Naive B cell (primary cell): ENCODE data around the gene SOCS6. TPM values are rescaled to one million over a fixed set of nuclear protein-coding genes. Genes with fewer than 3 reads are reported as not detected.

Source experiments
- ATAC-seq, 2 donors: fragments of 150-1000 bp; cut with Tn5 transposase; 2 replicates each; pipeline ENCODE4 v1.10.0; 2021; ENCODE audit warnings: low read depth in 2 of 2, mild to moderate bottlenecking in 2 of 2, moderate library complexity in 2 of 2
- DNase-seq: peaks from one replicate; pipeline ENCODE4 v3.0.0; 2022
- H3K27ac Mint-ChIP-seq, 6 donors: one replicate each; pipeline ENCODE4 v1.8.0; 2020 to 2022; ENCODE audit warnings: mild to moderate bottlenecking in 6 of 6, mixed read lengths in 6 of 6, moderate library complexity in 5 of 6, inconsistent platforms in 2 of 6
- H3K27me3 Mint-ChIP-seq, 3 donors: one replicate each; pipeline ENCODE4 v1.8.0; 2021 to 2022; ENCODE audit warnings: mixed read lengths in 3 of 3, mild to moderate bottlenecking in 1 of 3
- H3K36me3 Mint-ChIP-seq, 2 donors: one replicate each; pipeline ENCODE4 v1.8.0; 2020 to 2022; ENCODE audit warnings: mixed read lengths in 2 of 2, inconsistent platforms in 1 of 2, mild to moderate bottlenecking in 1 of 2
- H3K4me1 Mint-ChIP-seq, 3 donors: one replicate each; pipeline ENCODE4 v1.8.0; 2020 to 2022; ENCODE audit warnings: mixed read lengths in 3 of 3, inconsistent platforms in 1 of 3, mild to moderate bottlenecking in 1 of 3, moderate library complexity in 1 of 3
- H3K4me3 Mint-ChIP-seq, 8 donors: one replicate each; pipeline ENCODE4 v1.8.0; 2020 to 2022; ENCODE audit warnings: mild to moderate bottlenecking in 8 of 8, mixed read lengths in 8 of 8, moderate library complexity in 8 of 8, inconsistent platforms in 2 of 8
- H3K9me3 Mint-ChIP-seq, 7 donors: one replicate each; pipeline ENCODE4 v1.8.0; 2020 to 2022; ENCODE audit warnings: mixed read lengths in 7 of 7, mild to moderate bottlenecking in 5 of 7, inconsistent platforms in 2 of 7, moderate library complexity in 1 of 7
- polyA plus RNA-seq, 6 donors: library from polyadenylated mRNA; unstranded; fragments of 300-500 nt; fragmentation: Illumina TruSeq; gene quantifications; one replicate each; pipeline ENCODE4 v1.2.3, GENCODE V29; 2021; ENCODE audit warnings: low read depth in 6 of 6

The SOCS6 gene
- polyA plus RNA-seq, 6 donors from 2014 or later: 0.17 to 1.1 (median 0.75) TPM; not detected in 1

- H3K4me3 Mint-ChIP-seq: no peak overlapping the region
- DNase-seq: no peak
- peaks cover 15 to 21% (median 18%) of the 10 kb centered on the region in 3 donors for H3K27me3 Mint-ChIP-seq
These were observed 4.3 kb downstream of the SOCS6 start for GRCh38 chr18:70293166-70293565.

GRCh38 chr18:70294471-70295191, 5.8 kb downstream of the SOCS6 start:
- ATAC-seq: no peak
- peaks cover 13 to 21% (median 18%) of the 10 kb centered on the region in 3 donors for H3K27me3 Mint-ChIP-seq
- H3K9me3 Mint-ChIP-seq: no peaks in the 10 kb centered on the region
- H3K27ac Mint-ChIP-seq: peak overlapping the region in 1 of 6 donors; percentile 11
- H3K36me3 Mint-ChIP-seq: no peaks in the 10 kb centered on the region
- peaks cover 0 to 11% (median 7%) of the 10 kb centered on the region in 3 donors for H3K4me1 Mint-ChIP-seq
- H3K4me3 Mint-ChIP-seq: no peak overlapping the region
- no peak for DNase-seq

More at GRCh38 chr18:70293166-70293565, 4.3 kb downstream of the SOCS6 start:
- ATAC-seq: no peak
- H3K4me1 Mint-ChIP-seq: peaks cover 0 to 11% (median 7%) of the 10 kb centered on the region in 3 donors
- H3K36me3 Mint-ChIP-seq: no peaks in the 10 kb centered on the region
- no peak overlapping the region for H3K27ac Mint-ChIP-seq
- H3K9me3 Mint-ChIP-seq: no peaks in the 10 kb centered on the region

GRCh38 chr18:70295192-70296188, 6.6 kb downstream of the SOCS6 start:
- H3K4me3 Mint-ChIP-seq: no peak overlapping the region
- DNase-seq (no peak), ATAC-seq (no peak)
- peaks cover 11 to 20% (median 13%) of the 10 kb centered on the region in 3 donors for H3K27me3 Mint-ChIP-seq
- H3K9me3 Mint-ChIP-seq: no peaks in the 10 kb centered on the region
- no peaks in the 10 kb centered on the region for H3K36me3 Mint-ChIP-seq
- H3K27ac Mint-ChIP-seq: no peak overlapping the region
- H3K4me1 Mint-ChIP-seq: peaks cover 0 to 5% (median 3%) of the 10 kb centered on the region in 3 donors

- Mint-ChIP-seq H3K27ac (no peak overlapping the region), H3K4me1 (no peaks in the 10 kb centered on the region)
These were observed 7.4 kb downstream of the SOCS6 start for GRCh38 chr18:70296289-70296688.

GRCh38 chr18:70296781-70297180, 7.9 kb downstream of the SOCS6 start:
- peak overlapping the region in 1 of 6 donors; percentile 24 for H3K27ac Mint-ChIP-seq
- DNase-seq: no peak
- H3K4me3 Mint-ChIP-seq: no peak overlapping the region
- peaks cover 4 to 13% (median 7%) of the 10 kb centered on the region in 3 donors for H3K27me3 Mint-ChIP-seq
- no peaks in the 10 kb centered on the region for H3K4me1 Mint-ChIP-seq
- H3K36me3 Mint-ChIP-seq: no peaks in the 10 kb centered on the region
- no peaks in the 10 kb centered on the region for H3K9me3 Mint-ChIP-seq
- no peak for ATAC-seq

More at GRCh38 chr18:70296289-70296688, 7.4 kb downstream of the SOCS6 start:
- Mint-ChIP-seq H3K36me3 (no peaks in the 10 kb centered on the region), H3K27me3 (peaks cover 7 to 13% (median 12%) of the 10 kb centered on the region in 3 donors), H3K4me3 (no peak overlapping the region), H3K9me3 (no peaks in the 10 kb centered on the region)
- DNase-seq (no peak), ATAC-seq (no peak)

GRCh38 chr18:70299393-70299792, 10.5 kb downstream of the SOCS6 start:
- H3K4me3 Mint-ChIP-seq: no peak overlapping the region
- no peak overlapping the region for H3K27ac Mint-ChIP-seq
- no peak for DNase-seq
- H3K4me1 Mint-ChIP-seq: no peaks in the 10 kb centered on the region
- no peaks in the 10 kb centered on the region for H3K9me3 Mint-ChIP-seq
- no peak for ATAC-seq
- H3K36me3 Mint-ChIP-seq: no peaks in the 10 kb centered on the region
- no peaks in the 10 kb centered on the region for H3K27me3 Mint-ChIP-seq

- Mint-ChIP-seq H3K4me3 (no peak overlapping the region), H3K9me3 (no peaks in the 10 kb centered on the region), H3K36me3 (no peaks in the 10 kb centered on the region), H3K27ac (no peak overlapping the region), H3K4me1 (no peaks in the 10 kb centered on the region), H3K27me3 (no peaks in the 10 kb centered on the region)
- ATAC-seq (no peak), DNase-seq (no peak)
These were observed 12.8 kb downstream of the SOCS6 start for GRCh38 chr18:70301667-70302066.

GRCh38 chr18:70308555-70309294, 19.9 kb downstream of the SOCS6 start:
- Mint-ChIP-seq H3K36me3 (peaks cover 0 to 5% of the 10 kb centered on the region in 2 donors), H3K4me1 (no peaks in the 10 kb centered on the region), H3K4me3 (no peak overlapping the region), H3K9me3 (peaks cover 0 to 12% (median 4%) of the 10 kb centered on the region in 7 donors), H3K27ac (no peak overlapping the region), H3K27me3 (no peaks in the 10 kb centered on the region)
- DNase-seq (no peak), ATAC-seq (no peak)

GRCh38 chr18:70310560-70311320, 21.9 kb downstream of the SOCS6 start:
- Mint-ChIP-seq H3K9me3 (peaks cover 0 to 12% (median 4%) of the 10 kb centered on the region in 7 donors), H3K4me1 (no peaks in the 10 kb centered on the region), H3K27ac (no peak overlapping the region), H3K27me3 (no peaks in the 10 kb centered on the region), H3K36me3 (peaks cover 0 to 5% of the 10 kb centered on the region in 2 donors), H3K4me3 (no peak overlapping the region)
- no peak for DNase-seq
- ATAC-seq: no peak

- DNase-seq: no peak
- Mint-ChIP-seq H3K27ac (no peak overlapping the region), H3K36me3 (peaks cover 0 to 5% of the 10 kb centered on the region in 2 donors), H3K9me3 (peaks cover 0 to 12% (median 4%) of the 10 kb centered on the region in 7 donors), H3K27me3 (no peaks in the 10 kb centered on the region), H3K4me1 (no peaks in the 10 kb centered on the region), H3K4me3 (no peak overlapping the region)
- no peak for ATAC-seq
These were observed 22.9 kb downstream of the SOCS6 start for GRCh38 chr18:70311726-70312125.

GRCh38 chr18:70313640-70314039, 24.8 kb downstream of the SOCS6 start:
- peaks cover 0 to 4% (median 2%) of the 10 kb centered on the region in 7 donors for H3K9me3 Mint-ChIP-seq
- no peaks in the 10 kb centered on the region for H3K27me3 Mint-ChIP-seq
- ATAC-seq (no peak), DNase-seq (no peak)
- no peak overlapping the region for H3K27ac Mint-ChIP-seq
- no peaks in the 10 kb centered on the region for H3K4me1 Mint-ChIP-seq
- H3K36me3 Mint-ChIP-seq: peaks cover 0 to 3% of the 10 kb centered on the region in 2 donors
- no peak overlapping the region for H3K4me3 Mint-ChIP-seq

GRCh38 chr18:70314151-70314782, 25.4 kb downstream of the SOCS6 start:
- no peak for ATAC-seq
- no peak for DNase-seq
- H3K36me3 Mint-ChIP-seq: no peaks in the 10 kb centered on the region
- H3K27ac Mint-ChIP-seq: no peak overlapping the region
- no peaks in the 10 kb centered on the region for H3K9me3 Mint-ChIP-seq
- H3K4me3 Mint-ChIP-seq: no peak overlapping the region
- H3K27me3 Mint-ChIP-seq: no peaks in the 10 kb centered on the region
- H3K4me1 Mint-ChIP-seq: no peaks in the 10 kb centered on the region
